ENCODE data around the gene C4orf36. TPM values are rescaled to one million over a fixed set of nuclear protein-coding genes. Genes with fewer than 3 reads are reported as not detected.

C4orf36 gene
- polyA plus RNA-seq, 1 donor: 0.60 TPM

GRCh38 chr4:86928400-86929255 is 36.4 kb upstream of the C4orf36 start:
- no peak for DNase-seq
- no peak overlapping the region for H3K4me3 ChIP-seq (ENCODE audit: low read length)
- no peaks in the 10 kb centered on the region for H3K9me3 ChIP-seq (ENCODE audit: control insufficient read depth, low read depth, low read length)
- H3K36me3 ChIP-seq (ENCODE audit: control insufficient read depth, insufficient read depth, low read length): no peaks in the 10 kb centered on the region
- WGBS (ENCODE audit: insufficient coverage, low lambda C conversion rate): 94% methylated on average over 5 of the region's 10 CpGs
- H3K4me1 ChIP-seq (ENCODE audit: control insufficient read depth, insufficient read depth, low read length): peaks cover 17% of the 10 kb centered on the region
- H3K27ac ChIP-seq (ENCODE audit: low read length): peak overlapping the region; percentile 52
- no peaks in the 10 kb centered on the region for H3K27me3 ChIP-seq (ENCODE audit: control insufficient read depth, insufficient read depth, low read length)

DNA sequence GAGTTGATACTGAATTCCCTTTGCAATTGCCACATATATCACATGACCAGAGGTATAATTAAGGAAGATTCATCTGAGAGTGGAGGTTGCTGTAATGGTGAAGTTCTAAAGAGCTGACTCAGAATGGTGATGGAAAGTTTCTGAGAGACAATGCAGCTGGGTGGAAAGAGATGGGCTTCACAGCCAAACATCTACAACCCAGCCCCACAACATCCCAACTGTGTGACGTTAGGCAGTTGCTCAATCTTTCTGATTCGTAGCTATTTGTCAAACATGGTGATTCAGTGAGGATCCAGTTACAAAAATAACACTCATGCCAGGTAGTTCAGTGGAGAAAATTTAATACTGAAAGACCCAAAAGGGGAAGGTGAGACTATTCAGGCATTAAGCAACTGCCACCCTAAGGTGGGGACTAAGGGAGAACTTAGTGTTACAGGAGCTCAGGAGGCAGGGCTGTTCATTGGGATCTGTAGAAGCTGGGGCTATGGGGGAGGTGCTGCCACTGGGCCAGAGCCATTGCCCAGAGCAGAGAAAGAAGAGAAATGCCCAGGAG is 35.7 kb upstream of the C4orf36 start:
- no peak for DNase-seq
- peaks cover 17% of the 10 kb centered on the region for H3K4me1 ChIP-seq (ENCODE audit: control insufficient read depth, insufficient read depth, low read length)
- no peaks in the 10 kb centered on the region for H3K36me3 ChIP-seq (ENCODE audit: control insufficient read depth, insufficient read depth, low read length)
- no peaks in the 10 kb centered on the region for H3K9me3 ChIP-seq (ENCODE audit: control insufficient read depth, low read depth, low read length)
- no CpG with 5 or more reads among the region's 2 CpGs for WGBS (ENCODE audit: insufficient coverage, low lambda C conversion rate)
- no peaks in the 10 kb centered on the region for H3K27me3 ChIP-seq (ENCODE audit: control insufficient read depth, insufficient read depth, low read length)
- H3K4me3 ChIP-seq (ENCODE audit: low read length): no peak overlapping the region
- peak overlapping the region; percentile 52 for H3K27ac ChIP-seq (ENCODE audit: low read length)

GRCh38 chr4:86926435-86927086 is 34.3 kb upstream of the C4orf36 start:
- DNase-seq: peak; percentile 88 to 93
- Histone ChIP-seq H3K9me3 (ENCODE audit: control insufficient read depth, low read depth, low read length) (no peaks in the 10 kb centered on the region), H3K4me3 (ENCODE audit: low read length) (no peak overlapping the region), H3K4me1 (ENCODE audit: control insufficient read depth, insufficient read depth, low read length) (peaks cover 17% of the 10 kb centered on the region), H3K27ac (ENCODE audit: low read length) (peak overlapping the region; percentile 79), H3K27me3 (ENCODE audit: control insufficient read depth, insufficient read depth, low read length) (no peaks in the 10 kb centered on the region), H3K36me3 (ENCODE audit: control insufficient read depth, insufficient read depth, low read length) (no peaks in the 10 kb centered on the region)
- 29% methylated on average over 1 of the region's 6 CpGs for WGBS (ENCODE audit: insufficient coverage, low lambda C conversion rate)

DNA sequence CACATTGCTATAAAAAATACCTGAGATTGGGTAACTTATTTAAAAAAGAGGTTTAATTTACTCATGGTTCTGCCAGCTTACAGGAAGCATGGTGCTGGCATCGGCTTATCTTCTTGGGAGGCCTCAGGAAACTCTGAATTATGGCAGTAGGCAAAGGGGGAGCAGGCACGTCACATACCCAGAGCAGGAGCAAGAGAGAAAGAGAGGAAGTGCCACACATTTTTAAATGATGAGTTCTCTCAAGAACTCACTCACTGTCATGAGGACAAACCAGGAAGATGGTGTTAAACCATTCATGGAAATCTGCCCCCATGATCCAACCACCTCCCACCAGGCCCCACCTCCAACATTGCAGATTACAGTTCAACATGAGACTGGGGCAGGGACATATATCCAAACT is 32.6 kb upstream of the C4orf36 start:
- Histone ChIP-seq H3K27ac (ENCODE audit: low read length) (no peak overlapping the region), H3K9me3 (ENCODE audit: control insufficient read depth, low read depth, low read length) (no peaks in the 10 kb centered on the region), H3K4me3 (ENCODE audit: low read length) (no peak overlapping the region), H3K4me1 (ENCODE audit: control insufficient read depth, insufficient read depth, low read length) (peaks cover 21% of the 10 kb centered on the region), H3K36me3 (ENCODE audit: control insufficient read depth, insufficient read depth, low read length) (no peaks in the 10 kb centered on the region), H3K27me3 (ENCODE audit: control insufficient read depth, insufficient read depth, low read length) (no peaks in the 10 kb centered on the region)
- no CpG with 5 or more reads among the region's 2 CpGs for WGBS (ENCODE audit: insufficient coverage, low lambda C conversion rate)
- no peak for DNase-seq

GRCh38 chr4:86921608-86922252 is 29.5 kb upstream of the C4orf36 start:
- Histone ChIP-seq H3K4me1 (ENCODE audit: control insufficient read depth, insufficient read depth, low read length) (peaks cover 12% of the 10 kb centered on the region), H3K36me3 (ENCODE audit: control insufficient read depth, insufficient read depth, low read length) (no peaks in the 10 kb centered on the region), H3K9me3 (ENCODE audit: control insufficient read depth, low read depth, low read length) (peaks cover 4% of the 10 kb centered on the region), H3K4me3 (ENCODE audit: low read length) (no peak overlapping the region), H3K27ac (ENCODE audit: low read length) (no peak overlapping the region), H3K27me3 (ENCODE audit: control insufficient read depth, insufficient read depth, low read length) (no peaks in the 10 kb centered on the region)
- no CpG with 5 or more reads among the region's 1 CpG for WGBS (ENCODE audit: insufficient coverage, low lambda C conversion rate)
- DNase-seq: no peak

- 100% methylated on average over 1 of the region's 4 CpGs for WGBS (ENCODE audit: insufficient coverage, low lambda C conversion rate)
Measured at GRCh38 chr4:86919561-86920223, 27.5 kb upstream of the C4orf36 start.

DNA sequence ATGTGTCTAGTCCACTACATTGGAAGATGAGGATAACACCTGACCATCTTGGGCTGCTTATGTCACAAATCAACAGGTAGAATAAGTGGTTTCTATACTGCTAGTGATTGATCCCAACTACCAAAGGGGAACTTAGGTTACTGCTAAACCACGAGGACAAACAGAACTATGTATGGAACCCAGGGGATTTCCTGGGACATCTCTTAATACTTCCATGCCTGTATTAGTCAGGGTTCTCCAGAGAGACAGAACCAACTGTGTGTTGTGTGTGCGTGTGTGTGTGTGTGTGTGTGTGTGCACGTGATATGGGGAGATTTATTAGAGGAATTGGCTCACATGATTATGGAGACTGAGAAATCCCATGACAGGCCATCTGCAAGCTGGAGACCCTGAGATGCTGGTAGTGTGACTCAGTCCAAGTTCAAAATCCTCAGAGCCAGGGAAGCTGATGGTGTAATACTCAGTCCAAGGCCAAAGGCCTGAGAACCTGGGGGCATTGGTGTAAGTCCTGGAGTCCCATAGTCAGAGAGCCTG is 26.4 kb upstream of the C4orf36 start:
- H3K4me1 ChIP-seq (ENCODE audit: control insufficient read depth, insufficient read depth, low read length): peaks cover 4% of the 10 kb centered on the region
- H3K36me3 ChIP-seq (ENCODE audit: control insufficient read depth, insufficient read depth, low read length): no peaks in the 10 kb centered on the region
- peaks cover 4% of the 10 kb centered on the region for H3K9me3 ChIP-seq (ENCODE audit: control insufficient read depth, low read depth, low read length)
- H3K27me3 ChIP-seq (ENCODE audit: control insufficient read depth, insufficient read depth, low read length): no peaks in the 10 kb centered on the region
- no CpG with 5 or more reads among the region's 3 CpGs for WGBS (ENCODE audit: insufficient coverage, low lambda C conversion rate)
- DNase-seq: peak; percentile 65 to 78
- no peak overlapping the region for H3K4me3 ChIP-seq (ENCODE audit: low read length)
- peak overlapping the region; percentile 80 for H3K27ac ChIP-seq (ENCODE audit: low read length)

More at GRCh38 chr4:86919561-86920223, 27.5 kb upstream of the C4orf36 start:
- no peak for DNase-seq
- peaks cover 4% of the 10 kb centered on the region for H3K4me1 ChIP-seq (ENCODE audit: control insufficient read depth, insufficient read depth, low read length)
- H3K27ac ChIP-seq (ENCODE audit: low read length): peak overlapping the region; percentile 80
- H3K9me3 ChIP-seq (ENCODE audit: control insufficient read depth, low read depth, low read length): peaks cover 4% of the 10 kb centered on the region
- H3K36me3 ChIP-seq (ENCODE audit: control insufficient read depth, insufficient read depth, low read length): no peaks in the 10 kb centered on the region
- H3K4me3 ChIP-seq (ENCODE audit: low read length): no peak overlapping the region
- no peaks in the 10 kb centered on the region for H3K27me3 ChIP-seq (ENCODE audit: control insufficient read depth, insufficient read depth, low read length)

DNA sequence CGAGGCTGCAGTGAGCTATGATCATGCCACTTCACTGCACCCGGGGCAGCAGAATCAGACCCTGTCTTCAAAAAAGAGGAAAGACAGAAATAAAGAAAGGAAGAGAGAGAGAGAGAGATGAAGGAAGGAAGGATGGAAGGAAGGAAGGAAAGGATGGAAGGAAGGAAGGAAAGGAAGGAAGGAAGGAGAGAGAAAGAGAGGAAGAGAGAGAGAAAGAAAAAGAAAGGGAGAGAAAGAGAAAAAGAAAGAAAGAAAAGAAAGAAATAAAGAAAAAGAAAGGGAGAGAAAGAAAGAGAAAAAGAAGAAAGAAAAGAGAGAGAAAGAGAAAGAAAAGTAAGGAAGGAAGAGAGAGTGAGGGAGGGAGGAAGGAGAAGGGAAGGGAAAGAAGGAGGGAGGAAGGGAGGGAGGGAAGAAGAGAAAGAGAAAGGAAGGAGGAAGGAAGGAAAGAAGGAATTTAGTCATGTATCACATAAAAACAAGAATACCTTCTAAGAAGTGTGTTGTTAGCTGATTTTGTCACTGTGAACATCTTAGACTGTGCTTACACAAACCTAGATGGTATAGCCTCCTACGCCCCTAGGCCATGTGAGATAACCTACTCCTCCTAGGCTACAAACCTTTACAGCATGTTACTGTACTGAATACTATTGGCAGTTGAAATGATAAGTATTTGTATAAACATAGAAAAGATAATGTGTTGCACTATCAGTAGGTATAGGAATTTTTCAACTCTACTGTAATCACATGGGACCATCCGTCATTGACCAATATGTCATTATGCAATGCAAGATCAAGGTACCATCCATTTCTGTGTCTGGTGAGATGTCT is 25.2 kb upstream of the C4orf36 start:
- Histone ChIP-seq H3K9me3 (ENCODE audit: control insufficient read depth, low read depth, low read length) (peaks cover 4% of the 10 kb centered on the region), H3K4me1 (ENCODE audit: control insufficient read depth, insufficient read depth, low read length) (peaks cover 4% of the 10 kb centered on the region), H3K36me3 (ENCODE audit: control insufficient read depth, insufficient read depth, low read length) (no peaks in the 10 kb centered on the region), H3K4me3 (ENCODE audit: low read length) (no peak overlapping the region), H3K27me3 (ENCODE audit: control insufficient read depth, insufficient read depth, low read length) (no peaks in the 10 kb centered on the region), H3K27ac (ENCODE audit: low read length) (peak overlapping the region; percentile 80)
- 79% methylated on average over 3 of the region's 4 CpGs for WGBS (ENCODE audit: insufficient coverage, low lambda C conversion rate)
- DNase-seq: peak; percentile 62 to 75

DNA sequence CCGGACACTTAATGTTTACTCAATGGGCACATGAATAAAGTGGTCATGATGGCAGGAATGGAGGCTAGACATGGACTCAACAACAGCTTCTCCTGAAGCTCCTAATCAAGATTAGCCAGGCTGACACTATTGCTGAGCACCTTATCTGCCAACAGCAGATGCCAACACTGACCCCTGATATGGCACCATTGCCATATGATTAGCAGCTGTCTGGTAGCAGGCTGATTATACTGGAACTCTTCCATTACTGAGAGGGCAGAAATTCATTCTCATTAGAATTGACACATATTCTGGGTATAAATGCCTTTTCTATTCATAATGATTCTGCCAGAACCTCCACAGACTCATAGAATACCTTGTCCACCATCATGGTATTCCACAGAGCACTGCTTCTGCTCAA is 24.2 kb upstream of the C4orf36 start:
- H3K27ac ChIP-seq (ENCODE audit: low read length): no peak overlapping the region
- no CpG with 5 or more reads among the region's 1 CpG for WGBS (ENCODE audit: insufficient coverage, low lambda C conversion rate)
- H3K9me3 ChIP-seq (ENCODE audit: control insufficient read depth, low read depth, low read length): peaks cover 4% of the 10 kb centered on the region
- no peaks in the 10 kb centered on the region for H3K36me3 ChIP-seq (ENCODE audit: control insufficient read depth, insufficient read depth, low read length)
- peaks cover 4% of the 10 kb centered on the region for H3K4me1 ChIP-seq (ENCODE audit: control insufficient read depth, insufficient read depth, low read length)
- no peaks in the 10 kb centered on the region for H3K27me3 ChIP-seq (ENCODE audit: control insufficient read depth, insufficient read depth, low read length)
- DNase-seq: no peak
- no peak overlapping the region for H3K4me3 ChIP-seq (ENCODE audit: low read length)
